ENCODE results near the gene IL1A. TPM values are rescaled to one million over a fixed set of nuclear protein-coding genes. Genes with fewer than 3 reads are reported as not detected.

IL1A gene
- total and polyA plus RNA-seq, 10 of the 15 experiments (the other 5 are each of a cell fraction or from before 2014, with no cell fraction given): 0.10 to 8.7 (median 6.9) TPM

DNA sequence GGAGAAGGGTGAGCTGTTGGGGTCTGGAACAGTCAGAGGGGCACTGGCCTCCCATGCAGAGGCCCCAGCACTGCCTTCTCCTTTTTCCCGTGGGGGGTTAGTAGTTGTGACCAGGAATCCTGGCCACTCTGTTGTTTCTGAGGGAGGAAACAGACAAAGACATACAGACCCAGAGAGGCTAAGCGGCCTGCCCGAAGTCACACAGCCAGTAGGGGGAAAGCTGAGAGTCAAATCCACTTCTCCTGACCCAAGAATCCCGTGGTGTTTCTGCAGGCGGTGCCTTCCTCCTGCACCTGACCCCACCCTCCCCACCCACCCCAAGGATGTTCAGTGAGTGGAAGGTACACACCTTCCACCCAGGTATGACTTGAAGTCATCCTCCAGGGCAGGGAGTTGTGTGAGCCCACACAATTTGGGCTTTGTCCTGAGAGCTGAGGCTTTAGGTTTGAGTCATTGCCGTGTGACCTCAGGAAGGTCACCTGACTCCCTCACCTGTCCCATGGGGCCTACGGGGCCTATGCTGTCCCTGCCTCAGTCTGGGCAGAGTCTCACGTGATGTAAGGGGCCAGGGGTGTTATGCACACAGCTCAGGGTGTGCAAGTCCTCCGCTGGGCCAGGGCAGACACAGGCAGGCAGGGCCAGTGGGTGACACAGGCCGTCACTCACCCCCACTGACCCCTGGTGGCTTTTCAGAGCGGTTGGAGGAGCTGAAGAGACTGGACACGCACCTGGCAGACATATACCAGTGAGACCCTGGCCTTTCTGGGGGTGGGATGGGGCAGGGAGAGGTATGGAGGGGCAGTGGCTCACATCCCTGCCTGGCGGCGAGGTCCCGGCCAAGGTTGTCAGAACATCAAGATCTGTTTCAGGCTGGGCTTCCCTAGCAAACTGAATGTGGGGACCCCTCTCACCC is 58.5 kb downstream of the IL1A start:
- H3K4me1 ChIP-seq (ENCODE audit: control insufficient read depth, insufficient read depth, low read length): peaks cover 22% of the 10 kb centered on the region
- H3K9me3 ChIP-seq (replicated peaks; ENCODE audit: control insufficient read depth, insufficient read depth, low read length): no peaks in the 10 kb centered on the region
- CTCF ChIA-PET: interaction anchor here (0.6 to 12.8 kb wide), 47 partner anchors 7 to 471 kb away, joined by 3 to 671 read pairs (median 5); partner anchors contain the start of genes CHCHD5, SLC20A1 and ZC3H8
- no peaks in the 10 kb centered on the region for H3K27me3 ChIP-seq (replicated peaks in 1 of 2; ENCODE audit: control insufficient read depth in 2 of 2, insufficient read depth in 2 of 2, low read length in 1 of 2)
- no peaks in the 10 kb centered on the region for H3K36me3 ChIP-seq (ENCODE audit: control insufficient read depth in 2 of 2, insufficient read depth in 2 of 2, low read length in 1 of 2)
- peak; percentile 81 for ATAC-seq
- H3K79me2 ChIP-seq (ENCODE audit: control insufficient read depth, insufficient read depth, low read length): no peaks in the 10 kb centered on the region
- H2AFZ ChIP-seq (ENCODE audit: control insufficient read depth, low read depth, low read length): peak overlapping the region; percentile 67; the same call in 1 of the 2 replicates
- in situ Hi-C loops (cut with MboI) (no loop called here), intact Hi-C loops (cut with micrococcal nuclease; ENCODE audit: unreplicated experiment) (loop anchor here (1.0 to 5.0 kb wide), 5 partner anchors 34 to 244 kb away; partner anchors contain the start of genes SLC20A1 and TTL)
- RAD21 ChIA-PET (ENCODE audit: unreplicated experiment): interaction anchor here (0.7 to 10.7 kb wide), 38 partner anchors 8 to 244 kb away, joined by 3 to 494 read pairs (median 5); partner anchors contain the start of genes CHCHD5, CKAP2L and SLC20A1
- 62% methylated on average over 15 of the region's 15 CpGs for WGBS (ENCODE audit: insufficient coverage, insufficient replicate concordance, low lambda C conversion rate, missing lambda C conversion rate)
- POLR2A ChIA-PET: interaction anchor here (0.6 to 4.9 kb wide), 18 partner anchors 13 to 141 kb away, joined by 3 to 51 read pairs (median 6); partner anchors contain the start of genes CHCHD5 and SLC20A1
- DNase-seq (ENCODE audit: low read depth, low spot score): peak; percentile 46
- H3K4me3 ChIP-seq: no peak overlapping the region
- peak overlapping the region; percentile 59 for H3K4me2 ChIP-seq (ENCODE audit: control insufficient read depth, insufficient read depth)
- SMC1A ChIA-PET (ENCODE audit: uncharacterized antibody, unreplicated experiment): interaction anchor here (0.6 to 10.9 kb wide), 46 partner anchors 10 to 229 kb away, joined by 3 to 455 read pairs (median 6); partner anchors contain the start of genes CHCHD5 and SLC20A1
- no peak overlapping the region for H3K9ac ChIP-seq (ENCODE audit: control insufficient read depth, insufficient read depth, low read length)
- FAIRE-seq: peak; percentile 57
- H4K20me1 ChIP-seq (ENCODE audit: control insufficient read depth, insufficient read depth): no peaks in the 10 kb centered on the region
- peak overlapping the region; percentile 39; the same call in 1 of the 2 replicates for H3K27ac ChIP-seq (ENCODE audit: control insufficient read depth, insufficient read depth)
- no TSS peak for BruUV-seq (replicated peaks)
- TF ChIP-seq CREB1 (IDR thresholded peaks at IDR 0.05; ENCODE audit: low read depth) (0 out of 2 replicates have a peak, but pooled peaks have one; percentile 7), JUNB (IDR thresholded peaks at IDR 0.05) (peak; percentile 46; the same call in 1 of the 2 replicates), TCF3 (IDR thresholded peaks at IDR 0.05; ENCODE audit: borderline replicate concordance, insufficient read depth, low read depth, low read length) (no peak), NR2F1 (conservative IDR thresholded peaks at IDR 0.05) (peak; percentile 90), KAT2A (conservative IDR thresholded peaks at IDR 0.05; ENCODE audit: control insufficient read depth, low read depth, low read length) (no peak), SMAD1 (IDR thresholded peaks at IDR 0.05; ENCODE audit: low read depth, partially characterized antibody) (no peak), TBL1XR1 (IDR thresholded peaks at IDR 0.05; ENCODE audit: low read depth, low read length) (no peak), DPF2 (IDR thresholded peaks at IDR 0.05) (peak; percentile 27; the same call in 1 of the 2 replicates), NFIC (IDR thresholded peaks at IDR 0.05; ENCODE audit: low read depth, low read length) (no peak), RUNX3 (IDR thresholded peaks at IDR 0.05; ENCODE audit: low read length) (peak; percentile 66), YY1 (IDR thresholded peaks at IDR 0.05; ENCODE audit: low read depth, low read length) (0 out of 2 replicates have a peak, but pooled peaks have one; percentile 12), NBN (IDR thresholded peaks at IDR 0.05) (no peak), CUX1 (IDR thresholded peaks at IDR 0.05; ENCODE audit: insufficient replicate concordance, low read depth, low read length) (no peak), ZSCAN29 (IDR thresholded peaks at IDR 0.05) (no peak), BHLHE40 (IDR thresholded peaks at IDR 0.05; ENCODE audit: borderline replicate concordance in 1 of 2, low read depth in 2 of 2, low read length in 1 of 2) (peak; percentile 96 to 97)
- TF ChIP-seq, protein P1, sequence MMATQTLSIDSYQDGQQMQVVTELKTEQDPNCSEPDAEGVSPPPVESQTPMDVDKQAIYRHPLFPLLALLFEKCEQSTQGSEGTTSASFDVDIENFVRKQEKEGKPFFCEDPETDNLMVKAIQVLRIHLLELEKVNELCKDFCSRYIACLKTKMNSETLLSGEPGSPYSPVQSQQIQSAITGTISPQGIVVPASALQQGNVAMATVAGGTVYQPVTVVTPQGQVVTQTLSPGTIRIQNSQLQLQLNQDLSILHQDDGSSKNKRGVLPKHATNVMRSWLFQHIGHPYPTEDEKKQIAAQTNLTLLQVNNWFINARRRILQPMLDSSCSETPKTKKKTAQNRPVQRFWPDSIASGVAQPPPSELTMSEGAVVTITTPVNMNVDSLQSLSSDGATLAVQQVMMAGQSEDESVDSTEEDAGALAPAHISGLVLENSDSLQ (IDR thresholded peaks at IDR 0.05): peak; percentile 49; the same call in 1 of the 2 replicates
- TF ChIP-seq, protein P2, sequence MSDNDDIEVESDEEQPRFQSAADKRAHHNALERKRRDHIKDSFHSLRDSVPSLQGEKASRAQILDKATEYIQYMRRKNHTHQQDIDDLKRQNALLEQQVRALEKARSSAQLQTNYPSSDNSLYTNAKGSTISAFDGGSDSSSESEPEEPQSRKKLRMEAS (IDR thresholded peaks at IDR 0.05; ENCODE audit: low read depth, low read length): peak; percentile 53; the same call in 1 of the 2 replicates

All from GM12878 (cell line).